D341Med (cell line): ENCODE data around the gene WWOX.

Experiments
- DNase-seq: peaks from one replicate; pipeline ENCODE4 v3.0.0; 2012; ENCODE audit warnings: low spot score

The WWOX gene

DNA sequence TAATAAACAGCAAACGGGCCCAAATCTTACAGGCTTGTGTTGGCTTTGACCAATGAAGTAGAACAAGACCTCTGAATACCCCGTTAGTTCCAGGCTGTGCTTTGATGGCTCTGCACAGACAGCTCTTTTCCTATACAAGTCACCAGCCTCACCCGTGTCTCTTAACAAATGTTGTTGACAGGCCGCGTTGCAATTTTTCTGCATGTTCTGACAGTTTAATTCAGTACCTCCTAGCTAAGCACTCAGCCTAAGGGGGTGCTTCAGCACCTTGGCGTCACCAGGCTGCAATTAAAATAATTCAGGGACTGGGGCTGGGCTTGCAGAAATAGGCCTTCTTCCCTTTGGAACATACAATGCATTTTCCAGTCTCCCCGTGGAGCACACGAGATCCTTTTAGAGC is 1001.0 kb downstream of the WWOX start:
- DNase-seq, result no peak

DNA sequence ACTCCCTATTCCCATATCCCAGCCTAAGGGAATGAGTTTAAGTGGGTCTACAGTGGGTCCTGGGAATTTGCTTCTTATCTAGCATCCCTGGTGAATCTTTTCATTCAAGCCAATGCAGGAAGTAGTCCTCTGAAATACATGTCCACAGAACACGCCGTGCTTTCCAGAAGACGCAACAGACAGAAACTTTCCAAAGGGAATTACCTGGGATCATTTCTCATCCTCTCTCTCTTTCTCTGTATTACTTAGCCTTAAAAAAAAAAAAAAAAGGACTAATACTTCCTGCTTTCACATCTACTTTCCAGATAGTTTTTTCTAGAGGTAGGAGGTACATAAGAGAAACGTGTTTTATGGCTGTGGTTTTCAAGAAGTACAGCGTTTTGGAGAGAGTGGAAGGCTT is 1002.0 kb downstream of the WWOX start:
- DNase-seq, result no peak

GRCh38 chr16:79104567-79104966 is 1005.1 kb downstream of the WWOX start:
- no peak for DNase-seq

GRCh38 chr16:79107301-79107700 is 1007.8 kb downstream of the WWOX start:
- no peak for DNase-seq

DNA sequence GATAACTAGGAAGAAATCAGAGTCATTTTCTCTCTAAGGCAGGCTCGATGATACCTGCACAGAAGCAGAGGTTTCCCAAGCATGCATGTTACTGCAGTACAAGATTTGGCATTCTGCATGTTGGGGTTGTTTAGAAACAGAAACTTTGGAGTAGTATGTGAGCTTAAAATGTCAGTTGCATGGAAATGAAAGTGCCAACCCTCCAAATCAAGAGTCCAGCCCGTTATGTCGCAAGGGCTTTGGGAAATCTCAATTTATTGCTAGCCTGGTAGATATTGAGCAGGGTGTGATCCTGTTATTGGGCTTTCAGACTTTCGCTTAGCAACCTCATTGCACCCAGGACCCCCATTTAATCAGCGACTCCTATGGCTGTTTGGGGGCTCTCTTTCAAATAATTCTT is 1010.3 kb downstream of the WWOX start:
- DNase-seq, result no peak

GRCh38 chr16:79110242-79110641 is 1010.8 kb downstream of the WWOX start:
- no peak for DNase-seq

GRCh38 chr16:79110953-79111352 is 1011.5 kb downstream of the WWOX start:
- DNase-seq, result no peak

GRCh38 chr16:79112462-79112861 is 1013.0 kb downstream of the WWOX start:
- DNase-seq, result no peak

DNA sequence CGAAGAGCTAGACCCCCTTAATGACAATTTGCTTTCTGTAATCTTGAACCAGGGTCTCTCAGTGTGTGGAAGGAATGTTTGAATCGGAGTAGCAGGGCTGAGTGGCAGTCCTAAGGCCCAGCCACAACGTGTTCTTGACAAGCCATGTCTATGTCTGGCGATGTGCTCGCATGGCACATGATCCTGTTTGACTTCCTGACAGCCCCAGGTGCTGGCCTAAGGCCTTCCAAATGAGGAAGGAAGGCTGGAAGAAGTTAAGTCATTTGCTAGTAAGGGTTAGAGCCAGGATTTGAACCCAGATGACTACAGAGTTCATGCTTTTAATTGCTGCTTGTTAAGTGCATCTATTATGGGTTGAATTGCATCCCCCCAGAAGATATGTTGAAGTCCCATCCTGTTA is 1014.4 kb downstream of the WWOX start:
- no peak for DNase-seq

- no peak for DNase-seq
Observed at GRCh38 chr16:79114759-79115158, 1015.3 kb downstream of the WWOX start.

GRCh38 chr16:79121906-79122305 is 1022.5 kb downstream of the WWOX start:
- no peak for DNase-seq

GRCh38 chr16:79122343-79122742 is 1022.9 kb downstream of the WWOX start:
- no peak for DNase-seq

DNA sequence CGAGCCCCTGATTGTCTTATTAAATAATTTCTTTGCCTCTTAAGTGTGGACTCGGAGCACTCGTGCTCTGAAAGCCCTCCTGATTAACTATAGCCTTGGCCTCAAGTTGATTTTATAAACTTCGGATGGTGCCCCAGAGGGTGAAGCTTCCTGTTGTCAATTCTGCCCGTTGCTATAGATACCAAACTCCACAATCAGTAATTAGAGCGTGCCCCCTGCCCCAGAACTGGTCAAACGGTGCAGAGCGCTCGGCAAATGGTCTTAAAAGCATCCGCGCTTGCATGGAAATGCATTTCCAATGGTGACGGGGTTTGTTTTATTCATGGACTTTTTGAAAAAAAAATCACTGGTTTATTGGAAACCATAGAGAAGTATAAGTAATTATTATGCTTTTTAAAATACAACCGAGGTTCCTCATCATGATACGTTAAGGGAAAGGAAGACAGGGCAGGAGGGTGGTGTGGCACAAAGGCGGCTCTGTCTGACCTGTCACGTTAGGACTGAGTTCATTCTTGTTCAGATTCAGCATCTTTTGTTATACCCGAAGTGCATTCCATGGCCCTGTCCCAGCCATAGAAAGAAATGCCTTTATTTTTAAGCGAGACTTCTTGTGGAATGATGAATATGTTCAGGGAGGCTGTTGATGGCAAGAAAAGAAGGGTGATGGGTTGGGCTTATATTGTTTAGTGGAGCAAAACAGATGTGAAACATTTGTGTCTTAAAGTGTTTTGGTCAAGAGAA is 1024.7 kb downstream of the WWOX start:
- DNase-seq, result no peak

GRCh38 chr16:79127766-79128165 is 1028.3 kb downstream of the WWOX start:
- DNase-seq, result no peak

DNA sequence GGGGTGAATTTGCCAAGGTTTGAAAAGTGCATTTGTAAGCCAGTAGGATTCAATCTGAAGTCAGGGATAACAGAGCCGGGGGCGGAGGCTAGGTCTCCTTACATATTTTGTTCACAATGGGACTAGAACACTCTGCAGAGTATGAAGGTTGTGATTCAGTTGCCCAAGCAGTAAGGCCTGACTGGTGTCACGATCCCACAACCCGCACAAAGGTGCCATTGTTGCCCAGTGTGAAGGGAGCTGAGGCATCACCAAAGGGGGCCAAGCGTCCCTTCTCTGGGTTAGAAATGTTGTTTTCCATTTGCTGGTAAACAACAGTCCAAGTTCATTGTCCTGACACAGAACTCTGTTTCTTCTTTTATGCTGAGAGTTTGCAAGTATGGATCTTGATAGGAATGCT is 1029.3 kb downstream of the WWOX start:
- no peak for DNase-seq

- no peak for DNase-seq
Observed at GRCh38 chr16:79130616-79131015, 1031.2 kb downstream of the WWOX start.

DNA sequence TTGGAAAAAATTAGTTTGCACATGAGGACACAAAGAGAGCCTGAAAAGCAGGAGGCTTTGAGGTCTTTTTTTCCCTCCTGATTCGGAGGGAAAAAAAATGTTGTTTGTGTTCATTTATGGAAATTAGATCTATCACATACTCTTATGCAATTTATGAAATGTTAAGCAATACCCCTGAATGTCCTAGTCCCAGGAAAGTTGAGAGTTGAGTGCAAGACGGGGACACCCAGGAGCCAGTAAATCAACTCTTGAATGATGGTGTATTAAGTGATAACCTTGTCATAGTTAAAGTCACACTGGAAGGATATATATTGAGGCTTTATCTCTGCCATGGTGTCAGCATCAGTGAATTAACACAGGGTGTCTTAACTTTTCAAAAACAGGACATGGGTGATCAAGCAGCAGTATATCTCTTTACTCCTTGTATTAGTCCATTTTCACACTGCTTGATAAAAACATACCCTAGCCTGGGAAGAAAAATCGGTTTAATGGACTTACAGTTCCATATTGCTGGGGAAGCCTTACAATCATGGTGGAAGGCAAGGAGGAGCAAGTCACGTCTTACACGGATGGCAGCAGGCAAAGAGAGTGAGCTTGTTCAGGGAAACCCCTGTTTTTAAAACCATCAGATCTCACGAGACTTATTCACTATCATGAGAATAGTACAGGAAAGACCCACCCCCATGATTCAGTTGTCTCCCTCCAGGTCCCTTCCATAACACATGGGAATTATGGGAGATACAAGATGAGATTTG is 1032.0 kb downstream of the WWOX start:
- DNase-seq, result no peak

- no peak for DNase-seq
Observed at GRCh38 chr16:79132701-79133100, 1033.2 kb downstream of the WWOX start.

DNA sequence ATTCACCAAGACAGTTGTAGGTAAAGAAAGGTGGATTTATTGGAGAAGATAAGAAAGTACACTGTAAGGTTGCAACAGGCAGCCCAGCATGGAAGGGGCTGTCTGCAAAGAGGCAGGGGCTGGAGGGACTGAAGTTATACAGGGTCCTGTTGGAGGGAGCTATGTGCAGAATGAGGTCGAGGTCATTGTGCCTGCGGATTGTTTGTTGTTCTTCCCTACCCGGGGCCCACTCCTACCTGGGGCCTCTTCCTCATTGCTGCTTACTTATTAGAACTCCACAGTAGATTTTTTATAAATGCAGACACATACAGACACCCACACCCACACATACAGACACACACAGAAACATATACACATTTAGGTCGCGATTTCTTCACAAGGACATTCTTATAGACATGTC is 1034.8 kb downstream of the WWOX start:
- no peak for DNase-seq

- no peak for DNase-seq
Observed at GRCh38 chr16:79136955-79137354, 1037.5 kb downstream of the WWOX start.

DNA sequence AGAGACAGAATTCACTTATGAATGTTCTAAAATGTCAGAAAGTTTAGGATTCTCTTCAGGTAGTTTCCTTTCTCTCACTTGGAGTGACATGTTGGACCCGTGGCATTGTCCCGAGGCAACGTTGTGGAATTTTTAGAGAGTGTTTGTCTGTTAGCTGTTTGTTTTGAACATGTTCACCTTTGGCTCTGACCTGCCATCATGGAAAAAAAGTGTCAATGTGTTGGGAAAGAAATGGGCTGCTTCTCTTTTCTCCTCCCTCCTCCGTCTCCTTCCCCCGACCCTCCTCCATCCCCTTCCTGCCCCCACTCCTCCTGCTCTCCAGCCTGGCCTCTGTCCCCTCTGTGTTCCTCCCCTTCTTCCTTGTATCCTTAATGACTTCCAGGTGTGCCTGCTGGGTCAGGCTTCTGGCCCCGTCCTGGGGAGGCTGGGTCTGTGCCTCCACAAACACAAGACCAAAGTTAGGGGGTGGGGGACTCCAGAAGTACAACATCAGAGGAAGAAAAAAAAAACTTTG is 1038.0 kb downstream of the WWOX start:
- DNase-seq, result no peak

DNA sequence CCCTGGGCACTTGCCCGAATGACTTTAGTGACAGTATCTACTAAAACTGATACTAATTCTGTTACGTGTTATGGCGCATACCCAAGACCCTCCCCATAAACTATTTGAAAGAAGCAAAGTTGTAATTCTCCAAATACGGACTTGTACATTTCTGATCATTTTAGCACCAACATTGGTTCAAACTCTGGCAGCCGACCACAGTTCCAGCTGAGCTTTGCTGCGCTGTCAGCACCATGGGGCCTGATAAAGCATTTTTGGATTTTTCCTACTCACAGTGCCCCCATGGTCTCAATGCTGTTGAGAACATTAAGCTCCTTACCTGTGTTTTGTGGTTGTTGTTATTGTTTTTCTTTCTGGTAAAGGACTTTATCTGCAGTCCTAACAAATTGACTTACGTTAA is 1040.3 kb downstream of the WWOX start:
- DNase-seq, result no peak

DNA sequence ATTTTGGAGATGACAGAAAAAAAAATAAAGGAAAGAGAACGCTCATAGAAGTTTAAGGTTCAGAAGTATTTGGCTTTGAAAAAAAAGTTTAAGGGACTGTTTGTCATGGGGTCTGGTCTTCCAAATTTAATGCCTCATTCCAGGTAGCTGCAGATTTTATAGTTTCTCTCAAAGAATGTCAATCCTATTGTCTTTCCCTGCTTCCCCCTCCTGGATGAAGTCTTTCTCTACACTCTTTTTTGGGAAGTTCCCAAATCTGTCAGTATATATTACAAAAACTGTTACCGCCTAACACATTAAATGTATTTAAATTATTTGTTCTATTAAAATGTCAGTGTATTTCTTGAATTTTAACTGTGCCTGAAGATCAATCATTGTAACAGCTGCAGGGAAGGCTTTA is 1043.6 kb downstream of the WWOX start:
- no peak for DNase-seq

- no peak for DNase-seq
Observed at GRCh38 chr16:79150151-79150550, 1050.7 kb downstream of the WWOX start.
